ENCODE results near the gene TMEM169.

GRCh38 chr2:216119986-216120385 lies 38.3 kb downstream of the TMEM169 start:
- no peak for TF ChIP-seq E2F8 (IDR thresholded peaks at IDR 0.05; ENCODE audit: low read depth, partially characterized antibody)
- no peak for TF ChIP-seq ZNF407 (IDR thresholded peaks at IDR 0.05; ENCODE audit: low read depth)
- TF ChIP-seq CREB5 (CRISPR knock-in tag; IDR thresholded peaks at IDR 0.05): no peak
- TF ChIP-seq ZNF197 (CRISPR knock-in tag; IDR thresholded peaks at IDR 0.05; ENCODE audit: low read depth): no peak
- TF ChIP-seq EZH2 (IDR thresholded peaks at IDR 0.05; ENCODE audit: borderline replicate concordance, low read depth, low read length): no peak
- no peak for TF ChIP-seq ZBTB8A (IDR thresholded peaks at IDR 0.05; ENCODE audit: partially characterized antibody)
- TF ChIP-seq STAG1 (CRISPR knock-in tag; IDR thresholded peaks at IDR 0.05; ENCODE audit: borderline replicate concordance): no peak
- TF ChIP-seq SMAD4 (CRISPR knock-in tag; conservative IDR thresholded peaks at IDR 0.05): no peak
- TF ChIP-seq LARP7 (IDR thresholded peaks at IDR 0.05): no peak

All from K562 (cell line).